Measurements from ENCODE around the gene SAMD4B. TPM values are rescaled to one million over a fixed set of nuclear protein-coding genes. Genes with fewer than 3 reads are reported as not detected.

SAMD4B gene
- total RNA-seq (2014; rRNA removed; shearing (Covaris generic)) (46.2 and 59.4 TPM in 2 replicates), total RNA-seq (2022) (60.0 and 68.8 TPM in 2 replicates), Bru-seq, nascent RNA (percentile 67 among the genes with signal in this experiment), BruChase-seq, experiment 1, labeled RNA remaining after a 6-hour chase (percentile 80 among the genes with signal in this experiment), BruChase-seq, experiment 2, labeled RNA remaining after a 2-hour chase (percentile 74 among the genes with signal in this experiment)
- long read RNA-seq, full-length matches to known transcripts, result 4 of 64 reads
- long read RNA-seq, partial matches to known transcripts, result 22 of 64 reads
- long read RNA-seq, other reads (novel, unspliced or antisense), result 38 of 64 reads

- Histone ChIP-seq H3K9me2 (ENCODE audit: insufficient read depth, low read length) (no peaks in the 10 kb centered on the region), H3K4me3 (ENCODE audit: low read depth, low read length, poor library complexity, severe bottlenecking) (peak within 1 kb of the TSS; percentile 96), H4K20me1 (ENCODE audit: insufficient read depth, low read length) (peaks cover 19% of the 10 kb centered on the region; the same call in 1 of the 2 replicates), H3K36me3 (ENCODE audit: insufficient read depth, low read length) (peaks cover 14% of the 10 kb centered on the region; the same call in 1 of the 2 replicates), H3K4me2 (ENCODE audit: low read length) (peak within 1 kb of the TSS; percentile 99), H2AFZ (ENCODE audit: low read length) (peak within 1 kb of the TSS; percentile 66; the same call in 1 of the 2 replicates), H3K9me3 (ENCODE audit: low read length) (no peaks in the 10 kb centered on the region), H3K79me2 (ENCODE audit: insufficient read depth, low read depth, low read length) (peaks cover 20% of the 10 kb centered on the region; the same call in 1 of the 2 replicates), H3K27ac (ENCODE audit: low read depth, low read length, poor library complexity, severe bottlenecking) (peak within 1 kb of the TSS; percentile 71), H3K4me1 (ENCODE audit: insufficient read depth, low read length, poor library complexity, severe bottlenecking) (peaks cover 48% of the 10 kb centered on the region)
- POLR2A ChIA-PET, result interaction anchor here (0.6 to 1.2 kb wide), 3 partner anchors 12 to 111 kb away, joined by 3 read pairs; no protein-coding TSS in a partner anchor
- TF ChIP-seq CTCF (conservative IDR thresholded peaks at IDR 0.05; ENCODE audit: low read length), result peak; percentile 68
- TF ChIP-seq EZH2phosphoT487 (IDR thresholded peaks at IDR 0.05; ENCODE audit: borderline replicate concordance, low read depth, low read length), result no peak
- CTCF ChIA-PET (ENCODE audit: unreplicated experiment), result interaction anchor here (0.6 kb wide), 1 partner anchor 12 kb away, joined by 3 read pairs; no protein-coding TSS in a partner anchor
- intact Hi-C loops (cut with micrococcal nuclease; ENCODE audit: unreplicated experiment), result loop anchor here (1.0 kb wide), 2 partner anchors 49 to 70 kb away; partner anchors contain the start of genes MED29, PAF1 and PLEKHG2
- peak; percentile 99 for DNase-seq (ENCODE audit: low spot score)
- BruUV-seq (replicated peaks), result no TSS peak
Observed at GRCh38 chr19:39341719-39342604, at the start of gene SAMD4B. SAMD4B (plus strand) TSS chr19:39342421; CDS start chr19:39356894, 14,473 bp downstream.

GRCh38 chr19:39293394-39293793 lies 48.8 kb upstream of the SAMD4B start:
- no TSS peak for BruUV-seq (replicated peaks)
- Histone ChIP-seq H3K9me3 (ENCODE audit: low read length) (no peaks in the 10 kb centered on the region), H3K4me1 (ENCODE audit: insufficient read depth, low read length, poor library complexity, severe bottlenecking) (peaks cover 8% of the 10 kb centered on the region), H3K79me2 (ENCODE audit: insufficient read depth, low read depth, low read length) (no peaks in the 10 kb centered on the region), H3K36me3 (ENCODE audit: insufficient read depth, low read length) (no peaks in the 10 kb centered on the region), H3K4me2 (ENCODE audit: low read length) (no peak overlapping the region), H2AFZ (ENCODE audit: low read length) (no peak overlapping the region), H3K27ac (ENCODE audit: low read depth, low read length, poor library complexity, severe bottlenecking) (no peak overlapping the region), H4K20me1 (ENCODE audit: insufficient read depth, low read length) (no peaks in the 10 kb centered on the region), H3K4me3 (ENCODE audit: low read depth, low read length, poor library complexity, severe bottlenecking) (no peak overlapping the region), H3K9me2 (ENCODE audit: insufficient read depth, low read length) (no peaks in the 10 kb centered on the region)
- TF ChIP-seq EZH2phosphoT487 (IDR thresholded peaks at IDR 0.05; ENCODE audit: borderline replicate concordance, low read depth, low read length), result no peak
- no peak for TF ChIP-seq CTCF (conservative IDR thresholded peaks at IDR 0.05; ENCODE audit: low read length)
- no peak for DNase-seq (ENCODE audit: low spot score)
- ChIA-PET POLR2A (no interaction called here), CTCF (ENCODE audit: unreplicated experiment) (no interaction called here)
- intact Hi-C loops (cut with micrococcal nuclease; ENCODE audit: unreplicated experiment), result no loop called here
